GM04504 (cell line): Measurements from ENCODE around the gene RPL37A.
"Not testable (repeated sequence)": the region's sequence is repeated elsewhere in the genome, so short reads cannot be mapped to it uniquely, and the experiment has no call there.

Source experiments
- DNase-seq: peaks from one replicate; pipeline ENCODE4 v3.0.0-alpha.2; 2012; ENCODE audit warnings: low read depth

The RPL37A gene

DNA sequence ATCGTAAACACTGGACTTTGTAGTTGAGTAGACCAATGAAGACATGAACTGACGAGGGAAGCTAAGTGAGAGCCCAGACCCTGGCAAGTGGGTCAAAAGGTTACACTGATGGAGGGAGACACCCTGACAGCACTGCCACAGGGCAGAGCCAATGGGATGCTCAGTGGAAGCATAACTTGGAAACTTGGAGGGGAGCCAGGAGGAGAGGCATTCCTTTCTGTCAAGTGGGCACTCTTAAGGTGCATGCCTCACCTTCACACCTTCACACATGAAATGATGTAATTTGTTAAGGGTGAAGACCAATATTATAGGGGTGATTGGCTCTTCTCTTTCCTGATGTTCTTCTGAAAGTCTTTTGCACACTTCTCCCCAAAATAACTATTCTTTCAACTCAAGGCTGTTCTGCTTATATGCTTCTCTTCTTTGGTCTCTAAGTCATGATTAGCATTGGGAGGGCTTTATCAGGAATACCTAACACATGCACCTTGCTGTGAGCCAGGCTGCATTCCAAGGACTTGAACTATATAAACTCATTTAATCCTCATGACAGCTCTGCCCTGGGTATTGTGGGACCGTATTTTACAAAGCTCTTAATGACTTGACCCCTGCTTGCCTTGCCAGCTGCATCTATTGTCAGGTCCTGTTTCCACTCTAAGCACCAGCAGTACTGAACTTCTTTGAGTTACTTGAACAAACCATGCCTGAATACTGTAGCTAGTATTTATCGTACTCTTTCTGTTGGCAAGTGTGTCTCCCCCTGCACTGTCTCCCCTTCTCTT is 19.0 kb downstream of the RPL37A start:
- no peak for DNase-seq

- not testable (repeated sequence) for DNase-seq
These were observed 20.0 kb downstream of the RPL37A start for GRCh38 chr2:216518566-216519119.

GRCh38 chr2:216519154-216519762 is 20.6 kb downstream of the RPL37A start:
- DNase-seq: peak; percentile 60

DNA sequence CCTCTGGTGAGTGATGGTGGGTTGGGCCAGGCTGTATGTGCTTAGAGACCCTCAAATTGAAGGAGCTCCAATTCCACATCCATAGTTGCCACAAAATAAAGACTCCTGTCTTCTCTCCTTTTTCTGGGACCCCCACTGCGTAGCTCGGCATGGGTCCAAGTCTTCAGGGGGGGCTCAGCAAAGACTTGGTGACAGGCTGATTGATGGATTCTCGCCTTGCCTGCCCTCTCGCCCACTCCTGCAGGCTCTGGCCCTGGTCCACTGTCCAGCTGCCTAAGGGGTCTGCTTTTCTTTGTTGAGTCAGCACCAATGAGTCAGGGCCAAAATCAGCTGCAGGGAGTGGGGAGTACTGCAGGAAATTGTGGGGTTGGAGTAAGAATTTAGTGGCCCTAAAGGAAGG is 21.5 kb downstream of the RPL37A start:
- no peak for DNase-seq

GRCh38 chr2:216522892-216523502 is 24.4 kb downstream of the RPL37A start:
- no peak for DNase-seq

DNA sequence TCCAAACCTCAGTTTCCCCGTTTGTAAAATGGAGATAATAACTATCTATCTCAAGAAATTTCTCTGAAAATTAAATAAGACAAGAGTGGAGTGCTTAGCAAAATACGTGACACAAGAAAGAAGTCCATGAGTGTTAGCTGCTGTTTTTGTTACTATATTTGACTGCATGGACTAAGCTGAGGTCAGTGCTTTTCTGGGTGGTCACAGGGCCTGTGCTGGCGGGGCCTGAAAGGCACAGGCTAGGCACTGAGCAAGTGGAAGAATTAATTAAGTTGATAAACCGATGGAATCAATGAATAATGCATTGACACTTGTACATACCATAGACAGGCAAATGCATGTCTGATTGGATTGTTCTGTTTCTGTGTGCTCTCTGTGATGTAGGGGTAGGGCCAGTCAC is 27.3 kb downstream of the RPL37A start:
- no peak for DNase-seq

DNA sequence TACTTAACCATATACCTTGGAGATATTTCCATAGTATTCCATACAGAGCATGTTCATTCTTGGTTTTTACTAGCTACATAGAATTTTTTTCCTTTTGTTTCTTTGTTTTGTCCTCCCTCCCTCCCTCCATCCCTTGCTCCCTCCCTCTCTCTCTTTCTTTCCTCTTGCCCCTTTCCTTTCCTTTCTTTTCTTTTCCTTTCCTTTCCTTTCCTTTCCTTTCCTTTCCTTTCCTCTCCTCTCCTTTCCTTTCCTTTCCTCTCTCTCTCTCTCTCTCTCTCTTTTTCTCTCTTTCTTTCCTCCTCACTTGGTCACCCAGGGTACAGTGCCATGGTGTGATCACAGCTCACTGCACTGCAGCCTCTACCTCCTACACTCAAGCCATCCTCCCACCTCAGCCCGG is 28.3 kb downstream of the RPL37A start:
- no peak for DNase-seq

DNA sequence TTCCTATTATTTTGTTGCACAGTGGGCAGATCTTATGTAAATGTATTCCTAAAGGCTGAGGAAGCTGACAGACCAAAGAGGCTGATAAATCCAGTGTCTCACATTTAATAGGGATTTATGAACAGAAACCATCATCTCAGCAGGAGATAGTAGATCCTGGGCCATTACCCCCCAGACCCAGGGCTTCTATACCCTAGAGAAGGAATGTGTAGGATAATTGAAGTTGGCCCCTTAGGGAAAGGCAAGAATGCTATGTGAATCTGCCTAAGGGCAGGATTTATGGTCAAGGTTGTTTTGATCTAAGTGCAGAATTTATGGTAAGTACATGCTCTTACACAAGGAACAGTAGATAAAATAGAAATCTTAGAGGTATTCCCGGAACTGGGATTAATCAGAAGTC is 29.0 kb downstream of the RPL37A start:
- no peak for DNase-seq

DNA sequence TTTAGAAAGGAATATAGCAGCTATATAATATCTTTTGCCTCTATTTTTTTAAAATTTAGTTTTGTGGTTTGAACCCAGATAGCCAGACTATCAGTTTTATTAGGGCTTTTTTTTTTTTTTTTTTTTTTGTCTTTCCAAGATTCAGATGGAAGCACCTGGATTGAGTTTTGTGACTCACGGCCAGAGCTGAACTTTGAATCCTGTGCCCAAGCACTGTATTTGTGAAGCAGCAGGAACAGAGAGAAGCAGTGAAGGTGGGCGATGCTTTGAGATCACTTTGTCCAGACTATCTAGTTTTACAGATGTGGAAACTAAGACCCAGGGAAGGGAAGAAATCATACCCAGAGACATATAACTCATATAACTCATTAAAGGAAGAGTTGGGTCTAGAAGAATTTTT is 33.9 kb downstream of the RPL37A start:
- no peak for DNase-seq

GRCh38 chr2:216533609-216534008 is 35.0 kb downstream of the RPL37A start:
- DNase-seq: no peak

DNA sequence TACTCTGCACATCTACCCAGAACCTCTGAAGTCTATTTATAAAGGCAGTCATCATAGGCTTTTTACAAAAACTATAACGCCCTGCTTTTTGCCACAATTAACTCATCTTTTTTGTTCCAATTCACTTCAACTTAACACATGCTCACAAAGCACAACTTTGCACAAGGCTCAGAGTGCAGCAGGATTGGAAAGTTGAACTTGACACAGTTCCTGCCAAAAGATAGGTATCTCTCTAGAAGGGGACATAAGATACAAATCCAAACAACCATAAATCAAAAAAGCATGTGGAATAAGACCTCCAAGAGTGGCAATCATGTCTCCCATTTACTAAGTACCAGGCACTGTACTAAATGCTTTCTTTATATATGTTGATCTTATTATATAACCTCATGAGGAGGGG is 36.2 kb downstream of the RPL37A start:
- no peak for DNase-seq

DNA sequence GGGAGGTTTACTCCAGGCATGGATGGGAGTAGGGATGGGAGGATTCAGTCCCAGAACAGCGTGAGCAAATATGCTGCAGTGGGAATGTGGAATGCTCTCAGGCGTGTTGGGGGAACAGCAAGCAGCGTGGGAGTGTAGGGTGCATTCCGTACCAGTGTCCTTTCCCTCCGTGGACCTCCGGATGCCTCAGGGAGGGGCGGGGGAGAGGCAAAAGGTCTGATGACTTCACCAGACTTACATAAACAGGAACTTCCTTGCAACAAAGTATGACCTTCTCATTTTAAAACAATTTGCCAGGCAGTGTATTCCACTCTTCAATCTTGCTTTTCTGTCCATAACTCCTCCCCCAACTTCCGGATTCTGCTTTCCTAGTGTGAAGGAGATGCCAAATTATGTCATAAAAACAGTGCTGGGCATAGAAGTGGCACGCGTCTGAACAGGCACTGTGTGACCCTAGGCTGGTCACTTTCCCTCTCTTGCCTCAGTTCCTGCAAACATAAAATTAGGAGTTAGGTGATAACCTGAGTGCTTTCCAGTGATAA is 36.9 kb downstream of the RPL37A start:
- DNase-seq: peak; percentile 73

DNA sequence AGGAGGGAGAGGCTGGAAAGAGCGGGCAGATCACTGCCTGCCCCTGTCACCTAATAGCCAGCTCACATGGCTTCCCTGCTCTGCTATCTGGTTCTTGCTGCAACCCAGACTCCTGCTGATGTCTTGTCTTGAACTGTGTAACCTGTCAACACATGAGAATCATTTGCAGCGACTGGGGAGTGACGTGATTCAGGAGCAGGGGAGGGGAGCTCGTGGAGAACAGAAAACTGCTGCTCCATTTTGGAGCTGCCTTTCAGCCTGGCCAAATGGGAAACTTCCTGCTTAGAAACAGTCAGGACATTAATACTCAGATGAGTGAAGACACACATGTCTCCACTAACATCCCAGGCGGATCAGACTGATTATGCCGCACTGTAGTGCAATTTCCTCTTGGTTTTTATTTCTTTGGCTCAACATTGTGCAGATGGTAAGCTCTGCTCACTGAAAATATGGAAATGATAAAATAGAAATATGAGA is 38.1 kb downstream of the RPL37A start:
- peak; percentile 47 for DNase-seq

DNA sequence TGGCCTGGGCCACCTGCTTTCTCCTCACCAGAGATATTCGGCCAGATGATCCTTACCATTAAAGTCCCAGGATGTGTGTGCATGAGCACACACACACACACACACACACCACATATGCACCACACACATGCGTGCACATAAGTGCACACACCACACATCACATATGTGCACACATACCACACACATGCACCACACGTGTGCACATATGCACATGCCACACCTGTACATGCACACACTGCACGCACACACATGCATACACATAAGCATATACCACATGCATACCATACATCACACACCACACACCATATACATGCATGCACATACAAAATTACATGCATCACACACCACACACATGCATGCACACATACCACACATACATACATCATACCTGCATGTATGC is 38.7 kb downstream of the RPL37A start:
- DNase-seq: no peak

- DNase-seq: no peak
These were observed 39.9 kb downstream of the RPL37A start for GRCh38 chr2:216538538-216538937.

DNA sequence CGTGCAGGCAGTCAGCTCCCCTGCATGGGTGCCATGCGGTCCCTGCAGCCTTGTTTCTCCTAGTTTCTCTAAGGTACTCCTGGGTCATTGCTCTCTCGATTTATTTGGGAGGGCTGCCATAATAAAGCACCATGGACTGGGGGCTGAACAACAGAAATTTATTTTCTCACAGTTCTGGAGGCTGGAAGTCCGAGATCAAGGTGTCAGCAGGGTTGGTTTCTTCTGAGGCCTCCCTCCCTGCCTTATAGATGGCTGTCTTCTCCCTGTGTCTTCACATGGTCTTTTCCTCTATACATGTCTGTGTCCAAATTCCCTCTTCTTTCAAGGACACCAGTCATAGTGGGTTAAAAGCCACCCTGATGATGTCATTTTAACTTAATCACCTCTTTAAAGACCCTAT is 40.5 kb downstream of the RPL37A start:
- DNase-seq: no peak

DNA sequence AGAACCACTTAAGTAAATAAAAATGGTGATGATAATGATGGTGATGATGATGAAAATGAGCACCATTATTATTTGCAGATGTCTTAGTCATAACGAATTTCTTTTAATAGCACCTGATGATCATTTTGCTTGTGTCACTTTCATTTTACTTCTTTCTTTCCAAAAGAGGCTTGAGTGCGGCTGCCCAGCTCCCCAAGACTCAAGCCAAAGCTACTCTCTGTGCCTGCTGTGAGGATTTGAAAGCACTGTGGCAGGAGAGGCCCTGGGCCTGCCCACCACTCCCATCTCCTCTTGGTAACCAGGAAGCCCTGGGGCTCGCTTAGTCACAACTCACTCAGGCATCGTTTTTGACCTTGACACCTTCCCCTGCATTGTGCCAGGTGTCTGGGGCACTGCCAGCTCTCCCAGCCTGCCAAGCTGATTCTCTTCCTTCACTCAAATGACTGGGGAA is 41.2 kb downstream of the RPL37A start:
- no peak for DNase-seq

- DNase-seq: no peak
These were observed 42.3 kb downstream of the RPL37A start for GRCh38 chr2:216540920-216541319.

GRCh38 chr2:216541505-216541904 is 42.9 kb downstream of the RPL37A start:
- no peak for DNase-seq

GRCh38 chr2:216545359-216545758 is 46.7 kb downstream of the RPL37A start:
- DNase-seq: peak; percentile 54

GRCh38 chr2:216546241-216546640 is 47.6 kb downstream of the RPL37A start:
- no peak for DNase-seq

DNA sequence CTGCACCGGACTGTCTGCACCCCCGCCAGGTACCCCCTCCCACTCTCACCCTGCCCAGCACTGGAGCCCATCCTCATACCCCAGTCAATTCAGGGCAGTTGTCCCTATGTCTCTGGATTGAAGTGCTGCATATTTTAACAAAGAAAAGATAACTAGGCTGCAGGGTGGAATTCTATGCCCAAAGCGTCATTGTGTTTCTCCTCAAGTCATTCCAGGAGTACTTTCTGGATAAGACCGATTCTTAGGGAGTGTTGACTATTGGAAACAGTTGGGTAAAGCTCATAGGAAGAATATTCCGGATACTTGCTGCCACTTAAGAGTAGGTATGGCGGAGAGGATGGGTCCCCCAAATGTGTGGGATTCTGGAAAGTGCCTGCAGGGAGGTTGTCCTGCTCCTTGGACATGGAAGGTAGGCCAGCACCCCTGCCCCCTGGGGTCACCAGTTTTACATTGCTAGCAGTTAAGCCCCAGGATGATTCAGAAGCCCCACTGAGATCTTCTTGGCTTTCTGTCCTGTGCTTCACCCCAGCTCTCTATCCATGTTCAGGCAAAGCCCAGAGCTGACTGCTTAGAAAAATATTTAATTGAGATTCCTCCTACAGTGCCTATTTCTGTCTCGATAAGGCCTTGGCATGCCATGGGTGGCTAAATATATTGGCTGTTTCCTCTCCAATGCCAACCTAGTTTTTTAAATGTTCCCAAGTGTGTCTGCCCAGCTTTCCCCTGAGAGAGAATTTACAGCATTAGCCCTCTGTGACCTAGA is 48.2 kb downstream of the RPL37A start:
- peak; percentile 37 for DNase-seq
